HG03159 (cell line): Measurements from ENCODE around the gene TULP3.
"Not testable (repeated sequence)": the region's sequence is repeated elsewhere in the genome, so short reads cannot be mapped to it uniquely, and the experiment has no call there.

Experiments used
- ATAC-seq: cut with Tn5 transposase; IDR thresholded peaks from one replicate; pipeline ENCODE4 v1.9.1; 2021; ENCODE audit warnings: mild to moderate bottlenecking, moderate library complexity; ENCODE audit not compliant: unreplicated experiment

The TULP3 gene, protein sequence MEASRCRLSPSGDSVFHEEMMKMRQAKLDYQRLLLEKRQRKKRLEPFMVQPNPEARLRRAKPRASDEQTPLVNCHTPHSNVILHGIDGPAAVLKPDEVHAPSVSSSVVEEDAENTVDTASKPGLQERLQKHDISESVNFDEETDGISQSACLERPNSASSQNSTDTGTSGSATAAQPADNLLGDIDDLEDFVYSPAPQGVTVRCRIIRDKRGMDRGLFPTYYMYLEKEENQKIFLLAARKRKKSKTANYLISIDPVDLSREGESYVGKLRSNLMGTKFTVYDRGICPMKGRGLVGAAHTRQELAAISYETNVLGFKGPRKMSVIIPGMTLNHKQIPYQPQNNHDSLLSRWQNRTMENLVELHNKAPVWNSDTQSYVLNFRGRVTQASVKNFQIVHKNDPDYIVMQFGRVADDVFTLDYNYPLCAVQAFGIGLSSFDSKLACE

DNA sequence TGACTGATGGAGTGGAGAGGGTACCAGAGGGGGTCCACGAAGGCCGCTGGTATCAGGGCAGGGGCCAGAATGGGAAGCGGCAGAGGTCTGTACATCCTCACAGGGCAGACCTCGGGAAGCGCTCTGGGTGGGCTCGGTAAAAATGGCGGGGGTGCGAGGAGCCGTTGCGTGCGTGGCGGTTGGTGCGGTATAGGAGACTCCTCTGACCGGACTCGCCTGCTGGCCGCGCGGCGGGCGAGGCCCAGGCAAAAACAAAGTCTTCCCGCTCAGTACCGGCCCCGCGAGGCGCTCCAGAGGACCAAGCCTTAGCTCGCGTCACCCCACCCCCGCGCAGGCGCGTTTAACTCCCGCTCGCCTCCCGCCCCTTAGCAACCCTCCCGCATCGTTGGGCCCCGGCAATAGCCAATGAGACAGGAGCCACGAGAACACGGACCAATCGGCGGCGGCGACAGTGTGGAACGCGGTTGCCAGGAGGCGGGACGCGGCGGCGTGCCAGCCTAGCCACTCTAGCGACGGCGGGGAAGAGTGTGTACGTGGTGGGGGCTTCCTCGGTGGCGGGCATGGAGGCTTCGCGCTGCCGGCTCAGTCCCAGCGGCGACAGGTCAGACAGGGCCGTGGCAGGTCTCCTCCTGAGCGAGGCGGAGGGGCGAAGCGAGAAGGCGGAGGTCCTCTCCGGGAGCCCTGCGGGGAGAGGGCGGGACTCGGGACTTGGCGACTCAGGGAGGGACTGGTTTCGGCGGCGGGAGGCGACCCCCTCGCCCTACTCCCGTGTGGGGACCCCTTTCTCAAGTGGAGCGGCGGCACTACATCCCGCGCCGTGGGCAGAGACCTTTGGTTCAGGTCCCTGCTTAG lies at the start of gene TULP3:
Gene TULP3, plus strand, starts transcription at position 504 of the 852 bp plus-strand sequence. Its CDS starts 57 bp downstream, at position 561.
- peak; percentile 97 for ATAC-seq

DNA sequence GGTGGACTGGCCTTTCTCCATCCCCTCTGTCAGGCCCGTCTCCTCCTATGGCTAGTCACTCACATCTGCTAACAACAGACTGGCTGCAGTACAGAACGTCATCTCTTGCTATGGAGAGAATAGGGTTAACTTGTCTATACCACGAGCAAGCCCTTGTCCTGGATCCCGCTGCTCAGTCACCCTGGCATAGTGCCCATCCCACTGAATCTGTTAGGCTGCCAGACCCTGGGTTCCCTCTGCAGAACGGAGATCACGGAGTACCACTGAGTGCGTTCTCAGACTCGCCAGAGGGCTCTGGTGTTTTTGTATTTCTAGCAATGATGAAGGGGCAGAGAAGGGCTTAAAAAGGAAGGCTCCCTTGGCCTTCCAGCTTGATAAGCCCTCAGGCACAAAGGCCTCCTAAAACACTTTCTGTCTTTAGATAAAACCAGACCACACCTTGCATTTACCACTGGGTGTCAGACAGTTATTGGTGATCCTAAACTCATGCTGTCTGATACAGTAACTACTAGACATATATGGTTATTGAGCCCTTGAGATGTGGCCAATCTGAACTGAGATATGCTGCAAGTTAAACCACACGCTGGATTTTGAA lies 49.5 kb upstream of the TULP3 start:
- ATAC-seq, result no peak

DNA sequence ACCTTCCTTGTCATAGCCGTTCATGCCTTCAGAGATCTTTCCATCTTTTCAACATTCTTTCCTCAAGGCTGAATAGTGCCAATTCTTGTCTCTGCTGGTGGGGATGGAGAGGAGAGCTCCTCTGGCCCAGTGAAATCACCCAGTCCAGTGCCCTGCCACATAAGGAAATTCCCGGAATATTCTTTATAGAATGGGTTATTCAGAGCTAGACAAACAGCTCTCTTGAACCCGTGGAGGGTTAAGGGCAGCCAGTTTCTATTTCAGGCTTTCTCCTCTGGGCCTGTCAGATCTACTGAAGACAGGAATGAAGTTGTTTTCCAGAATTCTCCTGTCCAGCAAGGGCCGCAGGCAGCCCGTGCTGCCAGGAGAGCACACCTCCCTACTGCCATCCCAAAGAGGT lies 47.7 kb upstream of the TULP3 start:
- no peak for ATAC-seq

DNA sequence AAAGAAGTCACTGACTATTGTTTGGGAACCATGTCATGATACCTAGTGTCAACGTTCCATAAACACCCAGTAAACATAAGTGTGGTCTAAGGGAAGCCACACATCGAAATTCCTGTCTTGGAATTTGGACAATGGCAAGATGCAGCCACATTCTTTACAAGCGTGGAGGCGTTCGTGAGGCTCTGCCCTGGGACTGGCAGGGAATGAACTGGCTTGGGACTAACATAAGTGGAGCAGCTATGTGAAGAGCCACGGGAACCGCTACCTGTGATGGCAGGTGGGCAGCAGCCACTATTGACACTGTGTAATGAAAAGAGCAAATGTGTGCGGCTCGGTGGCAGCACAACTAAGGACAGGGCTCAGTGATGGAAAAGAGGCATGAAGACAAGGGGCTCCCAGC lies 45.9 kb upstream of the TULP3 start:
- ATAC-seq, result no peak

DNA sequence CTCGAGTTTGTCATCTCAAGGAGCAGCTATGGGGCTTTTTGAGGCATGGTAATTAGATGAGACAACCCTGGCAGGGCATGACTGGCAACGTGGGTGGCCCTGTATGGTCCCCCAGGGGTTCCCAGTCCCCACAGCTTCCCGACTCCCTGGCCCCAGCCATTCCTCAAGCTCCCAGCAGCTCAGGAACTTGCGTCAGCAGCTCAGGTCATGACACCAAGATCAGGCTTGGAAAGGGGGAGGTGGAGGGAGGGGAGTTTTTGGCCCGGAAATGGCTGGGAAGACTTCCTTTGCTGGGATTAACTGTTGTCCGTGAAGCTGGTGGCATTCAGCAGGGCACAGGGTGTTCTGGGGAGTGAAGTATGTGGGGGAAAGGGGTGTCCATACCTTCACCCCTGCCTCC lies 45.4 kb upstream of the TULP3 start:
- ATAC-seq, result no peak

DNA sequence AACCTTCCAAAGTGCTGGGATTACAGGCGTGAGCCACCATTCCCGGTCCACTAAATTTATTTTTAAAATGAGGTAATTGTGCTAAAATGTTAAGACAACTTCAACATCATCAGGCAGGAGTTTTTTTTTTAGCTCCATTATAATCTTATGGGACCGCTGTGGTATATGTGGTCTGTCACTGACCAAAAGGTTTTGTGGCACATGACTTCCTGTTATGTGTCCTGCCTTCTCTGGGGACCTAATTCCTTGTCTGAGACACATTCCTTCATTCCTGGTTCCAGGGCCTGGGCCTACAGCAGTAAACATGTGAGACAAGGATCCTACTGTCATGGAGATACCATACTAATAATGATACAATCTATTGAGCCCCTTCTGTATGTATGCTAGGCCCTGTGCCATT lies 38.8 kb upstream of the TULP3 start:
- no peak for ATAC-seq

DNA sequence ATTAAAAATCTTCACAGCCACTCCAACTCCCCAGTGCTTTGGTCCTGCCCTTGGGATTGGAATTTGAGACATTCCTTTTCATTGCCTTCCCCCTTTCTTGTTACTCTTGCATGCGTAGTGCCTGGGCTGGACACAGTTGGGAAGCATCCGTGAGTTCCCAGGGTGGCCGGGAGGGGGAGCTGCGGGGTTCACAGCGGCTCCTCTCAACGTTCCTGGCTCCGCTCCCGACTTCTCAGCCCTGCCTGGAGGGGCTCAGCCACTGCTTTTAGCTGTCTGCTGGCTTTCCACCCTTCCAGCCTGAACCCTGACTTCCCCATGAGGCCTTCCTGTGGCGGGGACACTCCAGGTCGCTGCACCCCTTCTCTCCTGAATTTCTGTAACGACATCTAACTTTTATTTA lies 37.1 kb upstream of the TULP3 start:
- ATAC-seq, result no peak

DNA sequence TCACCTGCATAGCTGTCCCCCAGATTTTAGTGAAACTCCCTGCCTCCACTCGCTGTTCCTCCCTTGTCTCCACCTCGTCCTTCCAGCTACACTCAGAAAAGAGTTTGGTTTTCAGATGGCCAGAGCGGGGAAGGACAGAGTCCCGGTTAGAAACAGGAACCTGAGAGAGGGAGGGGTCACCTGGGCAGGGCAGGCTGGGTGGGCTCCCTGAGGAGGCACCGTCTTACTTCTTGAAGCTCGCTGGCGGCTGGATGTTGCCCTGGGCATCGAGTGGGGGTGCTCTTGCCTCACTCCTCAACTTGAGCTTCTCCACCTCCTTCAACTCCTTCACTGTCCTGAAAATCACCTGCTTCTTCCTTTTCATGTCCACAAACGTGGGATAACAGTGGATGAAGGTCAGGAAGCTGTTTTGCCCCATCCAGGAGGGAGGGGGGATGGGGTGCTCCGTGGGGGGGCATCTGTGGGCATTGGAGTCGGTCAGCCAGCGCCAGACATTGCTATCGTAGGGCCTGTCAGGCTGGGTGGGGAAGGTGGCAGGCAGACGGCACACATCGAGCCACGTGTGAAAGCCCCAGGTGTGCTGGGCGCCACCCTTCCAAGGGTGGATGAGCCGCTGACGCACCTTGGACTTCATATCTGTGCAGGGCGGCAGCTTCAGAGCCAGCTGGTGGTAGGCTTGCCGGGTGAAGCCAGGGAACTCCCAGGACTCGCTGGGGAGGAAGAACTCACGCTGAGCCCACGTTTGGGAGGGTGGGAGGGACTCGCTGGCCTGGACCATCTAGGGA lies 35.8 kb upstream of the TULP3 start:
- no peak for ATAC-seq

DNA sequence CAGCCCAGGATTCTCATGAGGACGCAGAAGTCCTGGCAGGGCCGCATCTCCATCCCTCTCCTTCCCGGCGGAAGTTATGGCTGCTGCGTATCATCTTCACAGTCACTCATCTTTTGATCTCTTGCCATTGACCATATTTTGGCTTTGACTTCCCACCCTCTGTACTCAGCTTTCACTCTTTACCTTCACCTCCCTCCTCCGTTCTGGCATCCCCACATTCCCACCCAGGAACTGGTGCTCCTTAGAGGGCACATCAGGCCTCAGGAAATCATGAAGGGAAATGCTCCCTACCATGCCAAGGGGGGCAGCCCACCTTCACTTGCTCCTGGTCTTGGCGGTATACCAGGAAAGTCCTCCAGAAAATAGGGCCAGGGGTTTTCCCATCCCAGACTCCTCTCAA lies 35.1 kb upstream of the TULP3 start:
- ATAC-seq, result no peak

DNA sequence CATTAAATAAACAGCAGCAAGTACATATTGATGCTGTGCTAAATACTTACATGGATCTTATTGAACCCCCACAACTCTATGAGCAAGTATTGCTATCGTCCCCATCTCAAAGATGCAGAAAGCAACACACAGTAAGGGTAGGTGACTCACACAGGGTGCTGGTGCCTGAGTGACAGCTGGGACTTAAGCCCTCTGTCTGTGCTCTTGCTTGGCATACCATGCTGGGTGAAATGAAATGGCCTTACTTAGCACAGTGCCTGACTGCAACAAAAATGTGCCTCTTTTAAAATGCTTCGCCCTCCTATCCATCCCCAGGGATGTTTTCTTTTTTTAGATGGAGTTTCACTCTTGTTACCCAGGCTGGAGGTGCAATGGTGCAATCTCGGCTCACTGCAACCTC lies 34.6 kb upstream of the TULP3 start:
- no peak for ATAC-seq

DNA sequence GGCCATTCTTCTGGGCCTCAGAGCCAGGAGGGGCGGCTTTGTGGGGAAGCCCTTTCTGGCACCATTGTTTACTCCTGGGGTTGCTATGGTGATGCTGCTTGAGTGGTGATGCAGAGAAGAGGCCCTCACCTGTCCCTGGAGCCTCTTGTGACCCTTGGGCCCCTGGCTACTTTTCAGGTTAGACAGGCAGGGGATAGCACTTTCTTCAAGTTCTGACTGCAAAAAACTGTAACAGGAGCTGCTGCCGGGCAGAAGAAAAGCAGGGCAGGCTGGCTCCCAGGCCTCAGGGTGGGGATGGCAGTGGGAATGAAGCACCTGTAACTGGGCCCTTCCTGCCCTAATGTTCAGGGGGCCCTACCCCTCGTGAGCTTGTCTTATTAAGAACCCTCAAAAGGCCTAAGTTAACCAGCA lies 33.7 kb upstream of the TULP3 start, which contains the start of gene TEX52:
Gene TEX52, minus strand, starts transcription at position 19 of the 411 bp plus-strand sequence. Its CDS starts 13 bp downstream, at position 6.
- no peak for ATAC-seq

DNA sequence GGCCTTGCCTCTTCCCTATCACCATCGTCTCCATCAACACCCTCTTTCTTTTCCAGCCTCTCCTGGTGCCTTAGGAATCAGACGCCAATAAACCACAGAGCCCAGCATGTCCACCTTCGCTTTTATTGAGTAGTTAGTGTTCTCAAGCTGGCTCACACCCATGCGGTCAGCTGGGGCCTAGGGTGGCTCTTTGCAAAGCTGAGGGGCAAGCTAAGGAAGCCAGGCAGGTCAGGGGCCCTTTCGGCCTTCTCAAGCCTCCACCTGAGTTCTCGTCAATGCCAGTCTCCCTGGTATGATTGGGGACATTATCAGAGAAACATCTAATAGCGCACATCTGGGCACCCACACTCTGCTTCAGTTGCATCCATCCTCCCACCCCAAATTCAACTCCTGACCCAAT lies 33.1 kb upstream of the TULP3 start:
- ATAC-seq, result no peak

DNA sequence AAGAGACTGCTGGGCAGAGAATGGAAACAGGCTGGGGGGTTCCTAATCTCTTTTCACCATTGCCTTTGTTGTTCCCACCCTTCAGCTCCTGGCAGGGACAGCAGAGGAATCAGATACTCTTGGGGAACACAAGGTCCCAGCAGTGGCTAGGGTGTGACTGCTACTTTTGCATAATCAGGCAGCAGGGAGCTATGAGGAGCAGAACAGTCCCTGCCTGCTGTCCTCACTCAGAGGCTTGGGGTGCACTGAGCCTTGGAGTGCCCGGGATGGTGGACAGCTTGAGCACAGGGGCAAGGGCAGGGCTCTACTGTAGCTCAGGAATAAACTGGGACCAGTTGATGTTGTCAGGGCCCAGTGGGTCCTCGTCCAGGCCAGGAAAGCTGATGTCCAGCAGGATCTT lies 32.4 kb upstream of the TULP3 start:
- ATAC-seq, result no peak

DNA sequence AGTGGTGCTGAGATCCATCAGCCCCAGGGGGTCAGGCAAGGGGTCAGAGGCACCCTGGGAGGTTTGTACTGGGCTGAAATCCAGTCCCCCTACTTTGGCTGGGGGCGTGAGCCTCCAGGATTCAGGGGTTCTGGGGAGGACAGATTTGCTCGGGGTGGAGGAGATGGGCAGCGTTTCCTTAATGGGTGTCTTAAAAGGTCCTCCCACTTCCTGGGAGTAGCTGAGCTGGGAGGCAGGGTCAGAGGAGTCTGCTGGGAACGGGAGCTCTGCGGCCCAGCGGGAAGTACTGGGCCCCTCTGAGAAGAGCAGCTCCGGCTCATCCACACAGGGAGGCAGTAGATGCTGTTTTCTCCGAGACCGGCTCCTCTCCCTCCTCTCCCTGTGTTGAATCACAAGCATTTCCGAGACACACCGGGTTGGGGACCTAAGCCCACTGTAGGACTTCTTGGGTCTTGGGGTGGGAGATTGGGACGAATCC lies 31.7 kb upstream of the TULP3 start:
- ATAC-seq, result no peak

DNA sequence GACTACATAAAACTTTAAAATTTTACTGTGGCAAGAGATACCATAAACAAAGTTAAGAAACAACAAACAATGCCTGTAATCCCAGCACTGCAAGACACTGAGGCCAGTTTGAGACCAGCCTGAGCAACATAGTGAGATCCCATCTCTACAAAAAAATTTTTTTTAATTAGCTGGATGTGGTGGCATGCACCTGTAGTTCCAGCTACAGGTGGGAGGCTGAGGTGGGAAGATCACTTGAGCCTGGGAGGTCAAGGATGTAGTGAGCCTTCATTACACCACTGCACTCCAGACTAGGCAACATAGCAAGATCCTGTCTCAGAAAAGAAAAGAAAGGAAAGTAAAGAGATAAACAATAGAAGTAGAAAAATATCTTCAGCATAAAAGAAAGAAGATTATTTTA lies 30.5 kb upstream of the TULP3 start:
- no peak for ATAC-seq

DNA sequence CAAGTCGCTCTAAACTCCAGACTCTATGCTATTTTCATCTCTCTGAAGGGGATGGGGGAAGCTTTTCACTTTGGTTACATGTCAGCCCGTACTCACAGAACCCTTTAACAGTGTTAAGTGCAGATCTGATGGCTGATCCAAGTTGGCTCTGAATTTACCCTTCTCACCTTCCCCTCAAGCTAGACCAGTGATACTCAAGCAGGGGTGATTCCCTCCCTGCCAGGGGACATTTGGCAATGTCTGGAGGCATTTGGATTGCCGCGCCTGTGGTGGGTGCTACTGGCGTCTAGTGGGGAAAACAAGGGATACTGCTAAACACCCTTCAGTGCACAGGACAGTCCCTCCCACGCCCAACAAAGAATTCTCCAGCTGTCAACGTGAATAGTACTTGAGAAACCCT lies 27.8 kb upstream of the TULP3 start:
- no peak for ATAC-seq

DNA sequence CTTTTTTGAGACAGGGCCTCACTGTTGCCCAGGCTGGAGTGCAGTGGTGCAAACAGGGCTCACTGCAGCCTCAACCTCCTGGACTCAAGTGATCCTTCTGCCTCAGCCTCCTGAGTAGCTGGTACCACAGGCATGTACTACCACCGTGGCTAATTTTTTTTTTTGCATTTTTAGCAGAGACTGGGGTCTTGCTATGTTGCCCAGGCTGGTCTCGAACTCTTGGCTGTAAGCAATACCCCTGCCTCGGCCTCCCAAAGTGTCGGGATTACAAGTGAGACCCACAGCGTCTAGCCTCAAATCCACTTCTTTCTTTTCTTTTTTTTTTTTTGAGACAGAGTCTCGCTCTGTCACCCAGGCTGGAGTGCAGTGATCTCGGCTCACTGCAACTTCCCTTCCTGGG lies 27.3 kb upstream of the TULP3 start:
- ATAC-seq, result not testable (repeated sequence)

DNA sequence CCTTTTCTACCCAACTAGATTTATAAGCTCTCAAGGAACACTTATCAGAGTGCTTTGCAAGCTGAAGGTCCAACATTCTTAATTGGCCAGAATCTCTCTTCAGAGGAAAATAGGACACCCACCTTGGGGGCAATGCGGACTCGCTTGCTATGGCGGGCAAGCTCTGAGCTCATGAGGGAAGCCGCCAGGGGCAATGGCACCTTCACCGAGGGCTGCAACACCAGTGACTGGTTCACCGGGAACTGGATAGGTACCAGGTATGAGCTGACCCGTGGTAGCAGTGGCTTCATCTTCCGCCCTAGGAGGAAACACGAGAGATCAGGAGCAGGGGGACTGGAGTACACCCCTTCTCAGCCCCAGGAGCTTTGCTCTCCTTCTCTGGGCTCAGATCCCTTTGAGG lies 26.5 kb upstream of the TULP3 start:
- ATAC-seq, result no peak

DNA sequence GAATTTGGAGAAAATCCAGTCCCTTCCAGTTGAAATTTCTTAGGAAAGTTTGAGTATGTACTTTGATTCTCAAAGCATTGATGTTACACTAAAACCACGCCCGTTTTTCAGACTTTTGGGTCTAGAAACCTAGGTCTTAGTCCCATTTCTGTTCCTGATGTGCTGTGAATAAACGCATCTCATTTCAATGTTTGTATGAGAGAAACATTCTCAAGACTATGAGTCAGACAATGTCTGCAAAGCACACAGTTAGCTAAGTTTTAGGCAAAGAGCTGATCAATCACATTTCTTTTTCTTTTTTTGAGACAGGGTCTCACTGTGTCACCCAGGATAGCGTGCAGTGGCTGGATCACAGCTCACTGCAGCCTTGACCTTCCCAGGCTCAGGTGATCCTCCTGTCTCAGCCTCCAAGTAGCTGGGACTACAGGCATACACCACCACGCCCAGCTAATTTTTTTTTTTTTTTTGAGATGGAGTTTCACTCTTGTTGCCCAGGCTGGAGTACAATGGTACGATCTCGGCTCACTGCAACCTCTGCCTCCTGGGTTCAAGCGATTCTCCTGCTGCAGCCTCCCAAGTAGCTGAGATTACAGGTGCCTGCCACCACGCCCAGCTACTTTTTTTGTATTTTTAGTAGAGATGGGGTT lies 21.6 kb upstream of the TULP3 start:
- not testable (repeated sequence) for ATAC-seq

DNA sequence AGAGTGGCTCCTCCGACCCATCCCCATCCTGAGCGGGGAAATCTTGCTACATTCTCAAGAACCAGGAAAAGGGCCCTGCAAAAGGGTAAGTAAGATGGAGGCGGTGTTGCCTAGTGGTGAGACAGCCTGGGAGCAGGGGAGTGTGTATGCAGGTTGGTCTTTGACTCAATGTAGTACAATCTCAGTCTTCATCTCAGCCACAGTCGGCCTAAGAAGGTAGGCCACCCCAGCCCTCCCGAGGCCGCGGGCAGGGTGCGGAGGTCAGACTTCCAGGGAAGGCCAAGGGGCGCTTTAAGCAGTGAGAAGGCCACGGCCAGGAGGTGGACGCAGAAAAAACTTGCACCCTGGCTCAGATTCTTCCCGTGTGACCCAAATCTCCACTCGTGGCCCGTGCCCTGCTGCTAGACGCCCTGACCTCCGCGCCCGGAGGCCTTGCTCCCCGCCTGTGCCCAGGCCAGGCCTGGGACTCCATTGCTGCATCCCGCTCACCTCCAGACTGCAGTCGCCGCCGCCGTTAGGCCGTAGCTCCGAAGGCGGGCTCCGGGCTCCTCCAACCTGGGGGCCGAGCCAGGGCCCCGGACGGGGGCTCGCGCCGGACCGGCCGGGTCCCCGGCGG lies 14.2 kb upstream of the TULP3 start:
- peak; percentile 42 for ATAC-seq
